IMR-90 (cell line): Measurements from ENCODE around the gene NOS1AP. TPM values are rescaled to one million over a fixed set of nuclear protein-coding genes. Genes with fewer than 3 reads are reported as not detected.

ENCODE experiments used
- ATAC-seq: fragments of 200-7000 bp; cut with Tn5 transposase; 2 replicates; pipeline ENCODE4 v1.9.1; 2020; ENCODE audit warnings: low read depth, mild to moderate bottlenecking, moderate library complexity
- BruUV-seq: library from RNA; stranded (reverse); fragments of 400-500 nt; replicated peaks from 2 replicates; lab custom pipeline; 2021; lab: Mats Ljungman, UMichigan
- CTCF ChIA-PET: fragments of 300-600 bp; formaldehyde crosslinking; extraction: SDS; loops from one replicate; lab custom pipeline; 2021; ENCODE audit warnings: antibody characterized with exemption; lab: Yijun Ruan, JAX
- POLR2A ChIA-PET: fragments of 300-600 bp; sonication (Branson Sonifier 250); formaldehyde crosslinking; loops from one replicate; lab custom pipeline; 2022; ENCODE audit warnings: antibody characterized with exemption; ENCODE audit not compliant: unreplicated experiment; lab: Charles Lee
- DNase-seq: peaks from one replicate; pipeline ENCODE4 v3.0.0; 2013
- H2AFZ ChIP-seq: replicated peaks from 2 replicates; pipeline ENCODE3; 2013; ENCODE audit warnings: low read length, mild to moderate bottlenecking; ENCODE audit not compliant: poor library complexity
- H2AK5ac ChIP-seq: 2 replicates; pipeline ENCODE4 v1.6.1; 2013; ENCODE audit warnings: low read depth, low read length, inconsistent platforms
- H2AK9ac ChIP-seq: replicated peaks from 2 replicates; pipeline ENCODE3; 2013; ENCODE audit warnings: mild to moderate bottlenecking, low read depth, low read length, moderate library complexity; ENCODE audit not compliant: poor library complexity
- H2BK120ac ChIP-seq: 2 replicates; pipeline ENCODE4 v1.6.1; 2013; ENCODE audit warnings: low read depth, low read length, inconsistent platforms
- H2BK15ac ChIP-seq: 3 replicates; pipeline ENCODE4 v1.6.1; 2013; ENCODE audit warnings: low read depth, low read length, inconsistent platforms
- H2BK20ac ChIP-seq: 2 replicates; pipeline ENCODE4 v1.6.1; 2013; ENCODE audit warnings: low read depth, mild to moderate bottlenecking, inconsistent platforms, low read length, moderate library complexity
- H2BK5ac ChIP-seq: 2 replicates; pipeline ENCODE4 v1.6.1; 2013; ENCODE audit warnings: mild to moderate bottlenecking, low read depth, low read length, inconsistent platforms; ENCODE audit not compliant: poor library complexity, severe bottlenecking
- H3K14ac ChIP-seq: replicated peaks from 2 replicates; pipeline ENCODE4 v1.6.1; 2013; ENCODE audit warnings: low read depth, low read length, inconsistent platforms
- H3K18ac ChIP-seq: 2 replicates; pipeline ENCODE4 v1.6.1; 2013; ENCODE audit warnings: low read depth, low read length, control low read depth
- H3K23ac ChIP-seq: 2 replicates; pipeline ENCODE4 v1.6.1; 2013; ENCODE audit warnings: low read depth, low read length, inconsistent platforms
- H3K27ac ChIP-seq: 2 replicates; pipeline ENCODE4 v1.5.1; 2013; ENCODE audit warnings: mild to moderate bottlenecking, control low read depth, low read length; ENCODE audit not compliant: insufficient read depth
- H3K27me3 ChIP-seq: 2 replicates; pipeline ENCODE4 v1.6.1; 2013; ENCODE audit warnings: low read length; ENCODE audit not compliant: control insufficient read depth, insufficient read depth
- H3K36me3 ChIP-seq: 2 replicates; pipeline ENCODE4 v1.6.1; 2013; ENCODE audit warnings: low read length, mixed read lengths; ENCODE audit not compliant: control insufficient read depth, insufficient read depth
- H3K4ac ChIP-seq: 2 replicates; pipeline ENCODE4 v1.6.1; 2013; ENCODE audit warnings: low read depth, low read length, inconsistent platforms
- H3K4me1 ChIP-seq: 2 replicates; pipeline ENCODE4 v1.6.1; 2013; ENCODE audit warnings: low read length, mixed read lengths; ENCODE audit not compliant: control insufficient read depth, insufficient read depth
- H3K4me2 ChIP-seq: 2 replicates; pipeline ENCODE4 v1.6.1; 2013; ENCODE audit warnings: low read depth, mild to moderate bottlenecking, control low read depth, low read length, moderate library complexity
- H3K4me3 ChIP-seq: 2 replicates; pipeline ENCODE4 v1.5.1; 2013; ENCODE audit warnings: low read depth, mild to moderate bottlenecking, control low read depth, low read length, moderate library complexity; ENCODE audit not compliant: insufficient read depth
- H3K56ac ChIP-seq: 2 replicates; pipeline ENCODE4 v1.6.1; 2013; ENCODE audit warnings: low read length, inconsistent platforms; ENCODE audit not compliant: insufficient read depth; ENCODE audit errors: extremely low read depth
- H3K79me1 ChIP-seq, 2 experiments: 2 replicates each; pipeline ENCODE4 v1.6.1; 2013; ENCODE audit warnings: low read length in 2 of 2, inconsistent platforms in 1 of 2, low read depth in 1 of 2
- H3K9ac ChIP-seq: 2 replicates; pipeline ENCODE4 v1.6.1; 2013; ENCODE audit warnings: low read depth, low read length, control low read depth
- H3K9me1 ChIP-seq: 2 replicates; pipeline ENCODE4 v1.6.1; 2013; ENCODE audit warnings: low read length, inconsistent platforms; ENCODE audit not compliant: insufficient read depth
- H3K9me3 ChIP-seq: 2 replicates; pipeline ENCODE4 v1.6.1; 2013; ENCODE audit warnings: low read length; ENCODE audit not compliant: control insufficient read depth, insufficient read depth
- H4K20me1 ChIP-seq: 2 replicates; pipeline ENCODE4 v1.6.1; 2013; ENCODE audit warnings: low read length, inconsistent platforms; ENCODE audit not compliant: insufficient read depth
- H4K5ac ChIP-seq: 2 replicates; pipeline ENCODE4 v1.6.1; 2013; ENCODE audit warnings: mild to moderate bottlenecking, low read depth, low read length, control low read depth
- H4K8ac ChIP-seq, 2 experiments: 2 replicates each; pipeline ENCODE4 v1.6.1; 2013; ENCODE audit warnings: low read depth in 2 of 2, low read length in 2 of 2, control low read depth in 1 of 2, inconsistent platforms in 1 of 2
- H4K91ac ChIP-seq: 2 replicates; pipeline ENCODE4 v1.6.1; 2013; ENCODE audit warnings: low read depth, low read length, inconsistent platforms; ENCODE audit not compliant: insufficient read depth
- BHLHE40 ChIP-seq: fragments of 150-350 bp; IDR thresholded peaks from 2 replicates; pipeline ENCODE4 v1.6.1; 2016; ENCODE audit warnings: mild to moderate bottlenecking, low read depth, low read length
- CEBPB ChIP-seq: IDR thresholded peaks from 2 replicates; pipeline ENCODE4 v1.6.1; 2012; ENCODE audit warnings: low read depth, low read length, improper control_type of control experiment
- CTCF ChIP-seq: conservative IDR thresholded peaks from 2 replicates; pipeline ENCODE4 v1.5.1; 2012; ENCODE audit warnings: mild to moderate bottlenecking, low read depth, low read length, improper control_type of control experiment
- ELK1 ChIP-seq: fragments of 150-350 bp; IDR thresholded peaks from 2 replicates; pipeline ENCODE4 v1.6.1; 2016; ENCODE audit warnings: low read depth, mild to moderate bottlenecking, low read length, moderate library complexity, borderline replicate concordance
- FOS ChIP-seq: fragments of 150-350 bp; IDR thresholded peaks from 2 replicates; pipeline ENCODE4 v1.6.1; 2016; ENCODE audit warnings: low read depth, low read length
- MAFK ChIP-seq: IDR thresholded peaks from 2 replicates; pipeline ENCODE4 v1.6.1; 2012; ENCODE audit warnings: low read depth, low read length, improper control_type of control experiment
- MAZ ChIP-seq: IDR thresholded peaks from 2 replicates; pipeline ENCODE4 v1.6.1; 2012; ENCODE audit warnings: low read depth, mild to moderate bottlenecking, low read length, improper control_type of control experiment, moderate library complexity, borderline replicate concordance
- MXI1 ChIP-seq: IDR thresholded peaks from 2 replicates; pipeline ENCODE4 v1.6.1; 2012; ENCODE audit warnings: low read depth, mild to moderate bottlenecking, low read length, moderate library complexity, borderline replicate concordance
- NFE2L2 ChIP-seq: fragments of 150-350 bp; IDR thresholded peaks from 2 replicates; pipeline ENCODE4 v1.6.1; 2016; ENCODE audit warnings: low read depth, mild to moderate bottlenecking, low read length
- POLR2A ChIP-seq: IDR thresholded peaks from 2 replicates; pipeline ENCODE4 v1.6.1; 2012; ENCODE audit warnings: mild to moderate bottlenecking, low read depth, low read length
- RAD21 ChIP-seq: IDR thresholded peaks from 2 replicates; pipeline ENCODE4 v1.6.1; 2012; ENCODE audit warnings: low read length, improper control_type of control experiment
- RCOR1 ChIP-seq: IDR thresholded peaks from 2 replicates; pipeline ENCODE4 v1.6.1; 2012; ENCODE audit warnings: mild to moderate bottlenecking, low read length, improper control_type of control experiment; ENCODE audit not compliant: insufficient replicate concordance
- RFX5 ChIP-seq: IDR thresholded peaks from 2 replicates; pipeline ENCODE4 v1.8.0; 2012; ENCODE audit warnings: low read depth, mild to moderate bottlenecking, low read length, moderate library complexity
- SMC3 ChIP-seq: fragments of 150-350 bp; IDR thresholded peaks from 2 replicates; pipeline ENCODE4 v1.6.1; 2016; ENCODE audit warnings: low read depth, mild to moderate bottlenecking, antibody characterized with exemption, low read length, moderate library complexity
- USF2 ChIP-seq: fragments of 150-350 bp; IDR thresholded peaks from 2 replicates; pipeline ENCODE4 v1.6.1; 2017; ENCODE audit warnings: mild to moderate bottlenecking, antibody characterized with exemption, low read length, low read depth
- WGBS, 2 experiments: methylation state at CpG; one replicate each; pipeline versions ENCODE4 v1.1.5 to v1.1.7; 2013; ENCODE audit warnings: missing lambda C conversion rate in 2 of 2; ENCODE audit not compliant: insufficient read length in 1 of 2; ENCODE audit errors: extremely low coverage in 2 of 2; 5-methylcytosine and 5-hydroxymethylcytosine counted together
- dilution Hi-C: fragments of 300-500 bp; cut with HindIII; formaldehyde crosslinking; loops from one replicate; pipeline ENCODE4 v1.14.3; 2018; ENCODE audit warnings: low sequenced_read_pairs; ENCODE audit not compliant: unreplicated experiment
- in situ Hi-C: fragments of 300-500 bp; cut with MboI; formaldehyde crosslinking; loops from 3 replicates; pipeline ENCODE4 v1.14.3; 2019; ENCODE audit warnings: low sequenced_read_pairs, inconsistent platforms, mixed read lengths
- intact Hi-C: fragments of 100-400 bp; cut with micrococcal nuclease; formaldehyde crosslinking; loops from 2 replicates; pipeline ENCODE4 v1.10.0; 2022
- polyA plus RNA-seq, 3 experiments: library from polyadenylated mRNA; depleted of rRNA; stranded (reverse); fragments of >200 nt; gene quantifications; 2 replicates each; pipeline ENCODE4 v1.2.3, GENCODE V29; 2012; ENCODE audit warnings: low replicate concordance in 1 of 3
- total RNA-seq: library from RNA; depleted of rRNA; stranded (reverse); fragments of >200 nt; gene quantifications from 2 replicates; pipeline ENCODE4 v1.2.3, GENCODE V29; 2012

Gene NOS1AP
- total and polyA plus RNA-seq, 2 of the 4 experiments (the other 2 are of a cell fraction): 0.18 to 0.19 TPM

GRCh38 chr1:162389021-162389818 lies 319.7 kb downstream of the NOS1AP start:
- Histone ChIP-seq H2AK5ac (no peak overlapping the region), H2BK5ac (no peak overlapping the region), H3K4ac (no peak overlapping the region), H3K9me3 (no peaks in the 10 kb centered on the region), H3K4me2 (no peak overlapping the region), H2AK9ac (no peak overlapping the region), H3K56ac (no peak overlapping the region), H3K36me3 (no peaks in the 10 kb centered on the region), H2BK20ac (no peak overlapping the region), H3K18ac (no peak overlapping the region), H2AFZ (no peak overlapping the region), H3K9ac (no peak overlapping the region), H3K9me1 (no peaks in the 10 kb centered on the region), H3K4me3 (no peak overlapping the region), H3K23ac (no peak overlapping the region), H2BK15ac (no peak overlapping the region), H3K27ac (no peak overlapping the region), H3K4me1 (no peaks in the 10 kb centered on the region), H4K5ac (no peak overlapping the region), H3K27me3 (peaks cover 26% of the 10 kb centered on the region), H4K20me1 (no peaks in the 10 kb centered on the region), H2BK120ac (no peak overlapping the region), H4K8ac (no peak overlapping the region), H3K79me1 (no peaks in the 10 kb centered on the region), H4K91ac (no peak overlapping the region), H3K14ac (no peak overlapping the region)
- WGBS, 2 experiments: no CpG with 5 or more reads among the region's 11 CpGs
- POLR2A ChIA-PET: no interaction called here
- DNase-seq (peak; percentile 30), ATAC-seq (no peak)
- in situ Hi-C loops: loop anchor here (25.0 kb wide), 1 partner anchor 602 kb away; no protein-coding TSS in a partner anchor
- intact Hi-C loops: no loop called here
- BruUV-seq: no TSS peak
- CTCF ChIA-PET: interaction anchor here (3.9 kb wide), 1 partner anchor 333 kb away, joined by 18 read pairs; no protein-coding TSS in a partner anchor
- dilution Hi-C loops: no loop called here
- TF ChIP-seq FOS: no peak
- TF ChIP-seq RAD21: no peak
- no peak for TF ChIP-seq POLR2A
- no peak for TF ChIP-seq USF2
- TF ChIP-seq MXI1: no peak
- no peak for TF ChIP-seq MAFK
- TF ChIP-seq MAZ: no peak
- TF ChIP-seq SMC3: no peak
- TF ChIP-seq NFE2L2: no peak
- no peak for TF ChIP-seq ELK1
- TF ChIP-seq BHLHE40: no peak
- no peak for TF ChIP-seq RCOR1
- no peak for TF ChIP-seq CEBPB
- TF ChIP-seq RFX5: no peak
- no peak for TF ChIP-seq CTCF
